ENCODE measurements around the gene DUSP6. TPM values are rescaled to one million over a fixed set of nuclear protein-coding genes. Genes with fewer than 3 reads are reported as not detected.
A peak's percentile ranks its signal among the peaks of the same experiment; 100 is the strongest.

The DUSP6 gene
- total and polyA plus RNA-seq, 4 donors = 24.1 to 37.0 (median 35.3) TPM

DNA sequence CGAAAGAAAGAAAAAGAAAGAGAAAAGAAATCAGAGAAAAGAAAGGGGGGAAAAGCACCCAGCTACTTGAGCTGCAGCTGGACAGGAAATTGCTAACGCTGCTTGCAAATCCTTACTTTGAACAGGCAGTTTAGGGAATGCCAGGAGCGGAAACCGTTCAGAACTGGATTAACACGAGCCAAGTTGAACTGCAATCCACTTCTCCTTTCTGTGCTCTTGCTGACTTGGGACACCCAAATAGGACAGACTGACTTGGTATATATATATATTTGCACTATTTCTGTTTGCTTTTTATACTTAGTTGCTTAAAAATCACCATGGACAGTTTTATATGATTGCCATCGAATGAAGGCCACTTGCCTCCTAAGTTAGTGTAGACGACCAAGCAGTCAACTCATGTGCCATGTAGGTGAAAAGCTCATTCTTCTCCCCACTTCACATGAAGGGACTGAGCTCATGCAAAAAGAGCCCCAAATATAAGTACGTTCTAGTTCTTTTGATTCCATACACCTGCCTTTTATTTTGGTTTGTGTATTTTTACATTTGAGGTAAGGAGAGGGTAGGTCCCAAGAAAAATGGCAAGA lies 5.5 kb downstream of the DUSP6 start:
- 22% methylated on average over 8 of the region's 8 CpGs for WGBS
- Histone ChIP-seq H3K9me3 (ENCODE audit: control insufficient read depth in 4 of 4, low read length in 3 of 4) (no peaks in the 10 kb centered on the region), H3K27me3 (ENCODE audit: control insufficient read depth in 4 of 4, insufficient read depth in 4 of 4, low read length in 3 of 4) (no peaks in the 10 kb centered on the region), H3K4me3 (ENCODE audit: low read depth in 1 of 3, low read length in 3 of 3) (no peak overlapping the region), H3K27ac (ENCODE audit: low read depth in 1 of 2, low read length in 2 of 2) (peak overlapping the region; percentile 70 to 85), H3K9ac (ENCODE audit: low read depth in 1 of 2, low read length in 2 of 2) (peak overlapping the region in 1 of 2 donors; percentile 61), H3K36me3 (ENCODE audit: control insufficient read depth in 4 of 4, insufficient read depth in 3 of 4, low read depth in 1 of 4, low read length in 3 of 4) (peaks cover 0 to 22% (median 2%) of the 10 kb centered on the region in 4 donors), H3K4me1 (ENCODE audit: control insufficient read depth in 4 of 4, insufficient read depth in 4 of 4, low read length in 3 of 4) (peaks cover 14 to 67% (median 58%) of the 10 kb centered on the region in 4 donors)
- TF ChIP-seq FOXA1 (IDR thresholded peaks at IDR 0.05) (no peak), YY1 (IDR thresholded peaks at IDR 0.05) (peak; percentile 9), HNF4A (conservative IDR thresholded peaks at IDR 0.05) (no peak), SP1 (IDR thresholded peaks at IDR 0.05) (peak; percentile 13), NR2F2 (IDR thresholded peaks at IDR 0.05) (no peak), EGR1 (IDR thresholded peaks at IDR 0.05; ENCODE audit: low read depth in 2 of 2) (no peak), RXRA (IDR thresholded peaks at IDR 0.05) (peak in 1 of 2 donors; percentile 4), HNF4G (IDR thresholded peaks at IDR 0.05) (no peak), GABPA (IDR thresholded peaks at IDR 0.05 in 1 of 2, conservative IDR thresholded peaks at IDR 0.05 in 1 of 2) (peak in 1 of 2 donors; percentile 11), JUND (IDR thresholded peaks at IDR 0.05) (no peak), RAD21 (IDR thresholded peaks at IDR 0.05) (peak in 1 of 2 donors; percentile 31), FOXA2 (IDR thresholded peaks at IDR 0.05) (no peak)
- TF ChIP-seq, protein P1, sequence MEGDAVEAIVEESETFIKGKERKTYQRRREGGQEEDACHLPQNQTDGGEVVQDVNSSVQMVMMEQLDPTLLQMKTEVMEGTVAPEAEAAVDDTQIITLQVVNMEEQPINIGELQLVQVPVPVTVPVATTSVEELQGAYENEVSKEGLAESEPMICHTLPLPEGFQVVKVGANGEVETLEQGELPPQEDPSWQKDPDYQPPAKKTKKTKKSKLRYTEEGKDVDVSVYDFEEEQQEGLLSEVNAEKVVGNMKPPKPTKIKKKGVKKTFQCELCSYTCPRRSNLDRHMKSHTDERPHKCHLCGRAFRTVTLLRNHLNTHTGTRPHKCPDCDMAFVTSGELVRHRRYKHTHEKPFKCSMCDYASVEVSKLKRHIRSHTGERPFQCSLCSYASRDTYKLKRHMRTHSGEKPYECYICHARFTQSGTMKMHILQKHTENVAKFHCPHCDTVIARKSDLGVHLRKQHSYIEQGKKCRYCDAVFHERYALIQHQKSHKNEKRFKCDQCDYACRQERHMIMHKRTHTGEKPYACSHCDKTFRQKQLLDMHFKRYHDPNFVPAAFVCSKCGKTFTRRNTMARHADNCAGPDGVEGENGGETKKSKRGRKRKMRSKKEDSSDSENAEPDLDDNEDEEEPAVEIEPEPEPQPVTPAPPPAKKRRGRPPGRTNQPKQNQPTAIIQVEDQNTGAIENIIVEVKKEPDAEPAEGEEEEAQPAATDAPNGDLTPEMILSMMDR (IDR thresholded peaks at IDR 0.05; ENCODE audit: low read depth, low read length, missing input control) = no peak
- TF ChIP-seq, protein P2, sequence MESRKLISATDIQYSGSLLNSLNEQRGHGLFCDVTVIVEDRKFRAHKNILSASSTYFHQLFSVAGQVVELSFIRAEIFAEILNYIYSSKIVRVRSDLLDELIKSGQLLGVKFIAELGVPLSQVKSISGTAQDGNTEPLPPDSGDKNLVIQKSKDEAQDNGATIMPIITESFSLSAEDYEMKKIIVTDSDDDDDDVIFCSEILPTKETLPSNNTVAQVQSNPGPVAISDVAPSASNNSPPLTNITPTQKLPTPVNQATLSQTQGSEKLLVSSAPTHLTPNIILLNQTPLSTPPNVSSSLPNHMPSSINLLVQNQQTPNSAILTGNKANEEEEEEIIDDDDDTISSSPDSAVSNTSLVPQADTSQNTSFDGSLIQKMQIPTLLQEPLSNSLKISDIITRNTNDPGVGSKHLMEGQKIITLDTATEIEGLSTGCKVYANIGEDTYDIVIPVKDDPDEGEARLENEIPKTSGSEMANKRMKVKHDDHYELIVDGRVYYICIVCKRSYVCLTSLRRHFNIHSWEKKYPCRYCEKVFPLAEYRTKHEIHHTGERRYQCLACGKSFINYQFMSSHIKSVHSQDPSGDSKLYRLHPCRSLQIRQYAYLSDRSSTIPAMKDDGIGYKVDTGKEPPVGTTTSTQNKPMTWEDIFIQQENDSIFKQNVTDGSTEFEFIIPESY (IDR thresholded peaks at IDR 0.05) = no peak
- TF ChIP-seq, protein P3, sequence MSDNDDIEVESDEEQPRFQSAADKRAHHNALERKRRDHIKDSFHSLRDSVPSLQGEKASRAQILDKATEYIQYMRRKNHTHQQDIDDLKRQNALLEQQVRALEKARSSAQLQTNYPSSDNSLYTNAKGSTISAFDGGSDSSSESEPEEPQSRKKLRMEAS (IDR thresholded peaks at IDR 0.05) = peak; percentile 63
- TF ChIP-seq, protein P4, sequence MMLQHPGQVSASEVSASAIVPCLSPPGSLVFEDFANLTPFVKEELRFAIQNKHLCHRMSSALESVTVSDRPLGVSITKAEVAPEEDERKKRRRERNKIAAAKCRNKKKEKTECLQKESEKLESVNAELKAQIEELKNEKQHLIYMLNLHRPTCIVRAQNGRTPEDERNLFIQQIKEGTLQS (IDR thresholded peaks at IDR 0.05) = no peak
- TF ChIP-seq, protein P5, sequence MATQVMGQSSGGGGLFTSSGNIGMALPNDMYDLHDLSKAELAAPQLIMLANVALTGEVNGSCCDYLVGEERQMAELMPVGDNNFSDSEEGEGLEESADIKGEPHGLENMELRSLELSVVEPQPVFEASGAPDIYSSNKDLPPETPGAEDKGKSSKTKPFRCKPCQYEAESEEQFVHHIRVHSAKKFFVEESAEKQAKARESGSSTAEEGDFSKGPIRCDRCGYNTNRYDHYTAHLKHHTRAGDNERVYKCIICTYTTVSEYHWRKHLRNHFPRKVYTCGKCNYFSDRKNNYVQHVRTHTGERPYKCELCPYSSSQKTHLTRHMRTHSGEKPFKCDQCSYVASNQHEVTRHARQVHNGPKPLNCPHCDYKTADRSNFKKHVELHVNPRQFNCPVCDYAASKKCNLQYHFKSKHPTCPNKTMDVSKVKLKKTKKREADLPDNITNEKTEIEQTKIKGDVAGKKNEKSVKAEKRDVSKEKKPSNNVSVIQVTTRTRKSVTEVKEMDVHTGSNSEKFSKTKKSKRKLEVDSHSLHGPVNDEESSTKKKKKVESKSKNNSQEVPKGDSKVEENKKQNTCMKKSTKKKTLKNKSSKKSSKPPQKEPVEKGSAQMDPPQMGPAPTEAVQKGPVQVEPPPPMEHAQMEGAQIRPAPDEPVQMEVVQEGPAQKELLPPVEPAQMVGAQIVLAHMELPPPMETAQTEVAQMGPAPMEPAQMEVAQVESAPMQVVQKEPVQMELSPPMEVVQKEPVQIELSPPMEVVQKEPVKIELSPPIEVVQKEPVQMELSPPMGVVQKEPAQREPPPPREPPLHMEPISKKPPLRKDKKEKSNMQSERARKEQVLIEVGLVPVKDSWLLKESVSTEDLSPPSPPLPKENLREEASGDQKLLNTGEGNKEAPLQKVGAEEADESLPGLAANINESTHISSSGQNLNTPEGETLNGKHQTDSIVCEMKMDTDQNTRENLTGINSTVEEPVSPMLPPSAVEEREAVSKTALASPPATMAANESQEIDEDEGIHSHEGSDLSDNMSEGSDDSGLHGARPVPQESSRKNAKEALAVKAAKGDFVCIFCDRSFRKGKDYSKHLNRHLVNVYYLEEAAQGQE (IDR thresholded peaks at IDR 0.05) = peak; percentile 18
- no peak for DNase-seq (ENCODE audit: low spot score)

All from liver (tissue), 9 donors.